Upper lobe of right lung (tissue), 1 donor: ENCODE results near the gene AP3S2. TPM values are rescaled to one million over a fixed set of nuclear protein-coding genes. Genes with fewer than 3 reads are reported as not detected.

Experiments used
- ATAC-seq: fragments of 200-7000 bp; cut with Tn5 transposase; one replicate; pipeline ENCODE4 v1.9.1; 2020; ENCODE audit warnings: mild to moderate bottlenecking, moderate library complexity
- DNase-seq: peaks from one replicate; pipeline ENCODE4 v3.0.0-alpha.2; 2020
- H3K27ac ChIP-seq: fragments of 200-600 bp; one replicate; pipeline ENCODE4 v1.8.0; 2022
- H3K27me3 ChIP-seq: fragments of 200-600 bp; one replicate; pipeline ENCODE4 v1.8.0; 2022; ENCODE audit warnings: mild to moderate bottlenecking
- H3K36me3 ChIP-seq: fragments of 200-600 bp; one replicate; pipeline ENCODE4 v1.8.0; 2022
- H3K4me1 ChIP-seq: fragments of 200-600 bp; one replicate; pipeline ENCODE4 v1.8.0; 2022
- H3K4me3 ChIP-seq: fragments of 200-600 bp; one replicate; pipeline ENCODE4 v1.8.0; 2022; ENCODE audit warnings: mild to moderate bottlenecking
- H3K9me3 ChIP-seq: fragments of 200-600 bp; one replicate; pipeline ENCODE4 v1.8.0; 2022
- intact Hi-C: fragments of 100-400 bp; cut with DNase I; formaldehyde crosslinking; loops from one replicate; pipeline ENCODE4 v1.11.0; 2022
- total RNA-seq: library from RNA; stranded (reverse); fragmentation: NEBNext Ultra II Directional; extraction: Animal tissue kit (Norgen Biotek cat#: 25700); gene quantifications from one replicate; pipeline ENCODE4 v1.2.1, GENCODE V29; 2021
- TF ChIP-seq, protein P1 (sequence below): fragments of 200-600 bp; IDR thresholded peaks from one replicate; pipeline ENCODE4 v1.8.0; 2022; ENCODE audit warnings: antibody characterized with exemption
- donor health status: DM: no; HTN: yes; CAD: no; lungs with severe emphysema.

AP3S2 gene
- total RNA-seq, 1 donor from 2014 or later: 32.1 TPM

DNA sequence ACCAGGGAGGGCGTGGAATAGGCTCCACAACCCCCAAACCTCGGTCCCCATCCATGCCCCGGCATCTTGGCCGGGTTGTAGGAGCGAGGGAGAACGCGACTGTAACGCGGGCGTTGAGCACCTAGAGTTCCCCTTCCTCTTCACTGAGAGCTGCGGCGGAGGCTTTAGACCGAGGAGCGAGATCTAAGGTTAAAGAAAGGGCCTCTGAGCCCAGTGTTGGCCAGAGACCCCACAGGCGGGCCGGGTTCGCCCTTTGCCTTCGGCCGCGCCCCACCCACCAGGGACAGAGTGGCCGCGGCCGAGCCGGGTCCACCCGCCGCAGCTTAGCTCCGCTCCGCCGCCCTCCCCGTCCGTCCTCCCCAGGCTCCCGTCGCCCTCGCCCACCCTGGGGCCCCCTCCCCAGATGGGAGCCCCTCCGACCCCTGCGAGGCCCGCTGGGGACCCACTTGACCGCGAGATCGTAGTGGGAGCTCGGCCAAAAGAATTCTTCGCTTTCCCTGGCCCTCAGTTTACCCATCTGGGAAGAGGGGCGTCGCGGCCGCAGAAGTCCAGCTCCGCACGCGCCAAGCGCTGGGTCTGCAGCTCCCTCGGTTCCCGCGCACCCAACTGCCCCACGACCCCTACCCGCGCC is 79.6 kb downstream of the AP3S2 start:
- Histone ChIP-seq H3K36me3 (no peaks in the 10 kb centered on the region), H3K27ac (peak overlapping the region; percentile 58), H3K27me3 (peaks cover 22% of the 10 kb centered on the region), H3K4me3 (peak overlapping the region; percentile 53), H3K4me1 (peaks cover 2% of the 10 kb centered on the region), H3K9me3 (no peaks in the 10 kb centered on the region)
- ATAC-seq (peak; percentile 45), DNase-seq (no peak)
- intact Hi-C loops: no loop called here
- TF ChIP-seq, protein P1, sequence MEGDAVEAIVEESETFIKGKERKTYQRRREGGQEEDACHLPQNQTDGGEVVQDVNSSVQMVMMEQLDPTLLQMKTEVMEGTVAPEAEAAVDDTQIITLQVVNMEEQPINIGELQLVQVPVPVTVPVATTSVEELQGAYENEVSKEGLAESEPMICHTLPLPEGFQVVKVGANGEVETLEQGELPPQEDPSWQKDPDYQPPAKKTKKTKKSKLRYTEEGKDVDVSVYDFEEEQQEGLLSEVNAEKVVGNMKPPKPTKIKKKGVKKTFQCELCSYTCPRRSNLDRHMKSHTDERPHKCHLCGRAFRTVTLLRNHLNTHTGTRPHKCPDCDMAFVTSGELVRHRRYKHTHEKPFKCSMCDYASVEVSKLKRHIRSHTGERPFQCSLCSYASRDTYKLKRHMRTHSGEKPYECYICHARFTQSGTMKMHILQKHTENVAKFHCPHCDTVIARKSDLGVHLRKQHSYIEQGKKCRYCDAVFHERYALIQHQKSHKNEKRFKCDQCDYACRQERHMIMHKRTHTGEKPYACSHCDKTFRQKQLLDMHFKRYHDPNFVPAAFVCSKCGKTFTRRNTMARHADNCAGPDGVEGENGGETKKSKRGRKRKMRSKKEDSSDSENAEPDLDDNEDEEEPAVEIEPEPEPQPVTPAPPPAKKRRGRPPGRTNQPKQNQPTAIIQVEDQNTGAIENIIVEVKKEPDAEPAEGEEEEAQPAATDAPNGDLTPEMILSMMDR: no peak

DNA sequence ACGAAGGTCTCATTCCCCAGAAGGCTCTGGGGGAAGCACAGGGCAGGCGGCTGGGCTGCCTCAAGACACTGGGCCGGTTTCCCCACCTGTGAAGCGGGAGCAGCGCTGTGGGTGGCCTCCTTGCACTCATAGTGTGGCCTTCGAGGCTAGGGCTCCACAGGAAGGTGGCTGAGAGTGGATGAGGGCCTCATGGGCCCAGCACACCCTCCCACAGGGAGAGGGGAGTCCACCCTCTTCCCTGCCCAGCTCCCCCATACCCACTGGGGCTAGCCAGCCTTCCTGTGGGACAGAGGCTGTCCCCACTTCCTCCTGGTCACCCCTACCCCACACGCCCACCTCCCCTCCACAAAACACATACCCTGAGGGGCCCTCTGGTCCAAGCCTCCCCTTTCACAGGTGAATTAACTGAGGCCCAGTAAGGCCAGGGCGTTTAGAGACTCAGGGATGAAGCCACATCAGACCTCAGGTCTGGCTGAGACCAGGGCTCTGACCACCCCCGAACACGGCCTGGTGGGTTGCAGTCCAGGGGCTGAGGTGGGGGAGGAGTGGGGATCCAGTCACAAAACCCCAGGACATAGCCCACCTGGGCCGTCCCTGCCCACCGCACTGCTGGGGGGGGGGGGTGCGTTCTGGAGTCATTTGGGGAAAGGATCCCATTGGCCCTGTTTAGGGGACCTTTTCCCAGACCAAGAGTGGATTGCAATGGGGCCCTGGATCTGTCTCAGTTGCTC is 80.2 kb downstream of the AP3S2 start:
- ATAC-seq (no peak), DNase-seq (no peak)
- H3K4me1 ChIP-seq: peaks cover 2% of the 10 kb centered on the region
- peaks cover 22% of the 10 kb centered on the region for H3K27me3 ChIP-seq
- no peaks in the 10 kb centered on the region for H3K9me3 ChIP-seq
- no peaks in the 10 kb centered on the region for H3K36me3 ChIP-seq
- H3K27ac ChIP-seq: no peak overlapping the region
- TF ChIP-seq, protein P1: no peak
- H3K4me3 ChIP-seq: peak overlapping the region; percentile 53
- intact Hi-C loops: no loop called here

DNA sequence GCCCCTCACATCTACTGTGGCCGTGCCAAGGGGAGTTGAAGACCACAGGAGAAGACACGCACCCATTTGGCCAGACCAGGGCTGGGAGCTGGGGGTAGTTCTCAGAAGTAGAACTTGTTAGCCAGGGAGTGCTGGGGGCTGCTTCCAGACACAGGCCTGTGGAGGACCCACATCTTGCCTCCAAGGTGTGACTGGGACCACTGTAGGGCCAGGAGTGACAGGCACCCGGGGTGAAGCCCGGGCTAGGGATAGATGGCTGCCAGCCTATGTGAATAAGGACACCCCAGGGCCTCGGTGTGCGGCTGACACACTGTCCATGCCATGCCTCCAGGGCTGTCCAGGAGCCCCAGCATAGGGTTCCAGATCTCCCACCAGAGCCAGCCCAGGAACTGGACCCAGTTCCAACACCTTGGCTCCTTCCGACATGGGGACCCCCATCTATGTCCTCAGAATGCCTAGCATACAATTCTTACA is 80.9 kb downstream of the AP3S2 start:
- Histone ChIP-seq H3K27ac (no peak overlapping the region), H3K4me3 (no peak overlapping the region), H3K27me3 (peaks cover 18% of the 10 kb centered on the region), H3K9me3 (no peaks in the 10 kb centered on the region), H3K4me1 (peaks cover 2% of the 10 kb centered on the region), H3K36me3 (no peaks in the 10 kb centered on the region)
- intact Hi-C loops: no loop called here
- TF ChIP-seq, protein P1: no peak
- ATAC-seq: no peak
- DNase-seq: no peak

DNA sequence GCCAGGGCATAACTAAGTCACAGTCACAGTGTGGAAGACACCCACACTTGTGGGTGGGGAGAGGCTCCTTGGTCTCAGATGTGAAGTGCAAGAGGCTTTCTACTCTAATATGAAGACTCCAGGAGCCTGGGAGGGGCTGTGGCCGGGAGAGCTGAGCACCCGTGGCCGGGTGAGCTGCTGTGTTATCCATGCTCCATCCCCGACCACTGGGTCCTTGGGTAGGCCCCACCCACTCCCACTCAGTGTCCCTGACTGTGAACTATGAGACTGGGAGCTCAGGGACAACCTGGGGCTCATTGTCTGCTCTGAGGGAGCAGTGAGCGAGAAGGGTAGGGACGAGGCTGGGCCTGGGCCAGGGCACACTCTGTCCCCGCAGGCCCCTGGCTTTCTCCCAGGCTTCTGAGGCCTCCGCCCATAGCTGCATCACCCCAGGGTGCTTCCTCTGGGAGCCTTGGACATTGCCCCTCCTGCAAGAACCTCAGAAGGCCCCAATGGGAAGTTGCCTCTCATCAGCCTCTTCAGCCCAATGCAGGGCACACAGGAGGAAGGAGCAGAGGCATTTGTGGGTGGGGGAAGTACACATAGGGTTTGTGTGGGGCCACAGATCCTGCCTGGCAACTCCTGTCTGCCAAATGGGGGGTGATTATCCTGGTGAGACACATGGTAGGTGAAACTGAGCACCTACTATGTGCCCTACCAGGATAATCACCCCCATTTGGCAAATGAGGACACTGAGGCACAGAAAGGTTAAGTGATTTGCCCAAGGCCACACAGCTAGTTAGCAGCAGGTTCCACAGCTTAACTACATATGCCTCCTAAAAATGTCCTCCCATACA is 81.6 kb downstream of the AP3S2 start:
- DNase-seq: no peak

DNA sequence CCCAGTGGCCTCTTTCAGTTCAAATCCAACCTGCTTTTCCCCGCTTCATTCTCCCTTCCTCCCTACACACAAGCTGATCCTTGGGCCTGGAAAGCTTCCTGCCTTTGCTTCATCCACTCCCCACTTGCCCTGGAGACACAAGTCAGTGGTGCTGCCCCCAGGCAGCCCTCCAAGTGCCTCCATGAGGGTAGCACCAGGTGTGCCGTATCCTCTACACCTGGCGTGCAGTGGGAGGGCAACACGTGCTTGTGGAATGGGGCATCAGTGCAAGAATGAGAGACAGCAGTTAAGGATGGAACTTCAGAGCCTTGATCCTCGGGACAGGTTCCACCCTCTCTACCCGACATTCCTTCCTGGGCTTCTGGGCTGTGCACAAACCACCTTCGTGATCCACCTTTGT is 83.0 kb downstream of the AP3S2 start:
- intact Hi-C loops: no loop called here
- Histone ChIP-seq H3K4me1 (peaks cover 2% of the 10 kb centered on the region), H3K4me3 (no peak overlapping the region), H3K9me3 (no peaks in the 10 kb centered on the region), H3K36me3 (no peaks in the 10 kb centered on the region), H3K27me3 (peaks cover 18% of the 10 kb centered on the region), H3K27ac (no peak overlapping the region)
- TF ChIP-seq, protein P1: no peak
- DNase-seq: no peak
- ATAC-seq: no peak

More for the DNA sequence above, 81.6 kb downstream of the AP3S2 start:
- H3K4me1 ChIP-seq: peaks cover 2% of the 10 kb centered on the region
- H3K27me3 ChIP-seq: peaks cover 18% of the 10 kb centered on the region
- H3K27ac ChIP-seq: no peak overlapping the region
- peak; percentile 78 for ATAC-seq
- TF ChIP-seq, protein P1: no peak
- intact Hi-C loops: no loop called here
- no peaks in the 10 kb centered on the region for H3K9me3 ChIP-seq
- no peaks in the 10 kb centered on the region for H3K36me3 ChIP-seq
- H3K4me3 ChIP-seq: no peak overlapping the region
